Neuron (in vitro differentiated cells): ENCODE measurements around the gene PIP.
"Not testable (repeated sequence)": the region's sequence is repeated elsewhere in the genome, so short reads cannot be mapped to it uniquely, and the experiment has no call there.

Experiments used
- H2AFZ ChIP-seq: one replicate; pipeline ENCODE4 v1.6.1; 2013; ENCODE audit warnings: low read depth, mild to moderate bottlenecking, inconsistent platforms, low read length, moderate library complexity
- H3K27me3 ChIP-seq: one replicate; pipeline ENCODE4 v1.6.1; 2013; ENCODE audit warnings: low read length; ENCODE audit not compliant: insufficient read depth
- H3K36me3 ChIP-seq: one replicate; pipeline ENCODE4 v1.6.1; 2013; ENCODE audit warnings: low read length; ENCODE audit not compliant: insufficient read depth
- H3K4me1 ChIP-seq: one replicate; pipeline ENCODE4 v1.6.1; 2013; ENCODE audit warnings: low read length; ENCODE audit not compliant: insufficient read depth
- H3K4me3 ChIP-seq: 2 replicates; pipeline ENCODE4 v1.5.1; 2013; ENCODE audit warnings: mild to moderate bottlenecking, low read length, moderate library complexity
- H3K9me3 ChIP-seq: one replicate; pipeline ENCODE4 v1.6.1; 2013; ENCODE audit warnings: low read length

Gene PIP, protein sequence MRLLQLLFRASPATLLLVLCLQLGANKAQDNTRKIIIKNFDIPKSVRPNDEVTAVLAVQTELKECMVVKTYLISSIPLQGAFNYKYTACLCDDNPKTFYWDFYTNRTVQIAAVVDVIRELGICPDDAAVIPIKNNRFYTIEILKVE

DNA sequence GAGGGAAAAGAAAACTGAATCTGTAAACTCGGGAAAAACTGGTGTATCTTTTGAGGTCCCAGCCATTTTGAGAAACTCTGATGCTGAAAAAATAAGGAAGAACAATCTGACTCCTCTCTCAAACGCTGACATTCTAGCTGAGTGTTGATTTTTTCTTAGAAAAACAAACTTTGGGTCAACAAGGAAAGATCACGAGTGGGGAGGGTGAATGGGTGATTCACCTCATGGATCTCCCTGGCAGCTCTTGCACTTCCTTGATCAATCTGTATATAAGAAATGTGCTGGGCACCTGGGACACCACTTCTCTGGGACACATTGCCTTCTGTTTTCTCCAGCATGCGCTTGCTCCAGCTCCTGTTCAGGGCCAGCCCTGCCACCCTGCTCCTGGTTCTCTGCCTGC is at the start of gene PIP:
TSS of gene PIP (plus strand) at position 297 of the 400 bp plus-strand sequence. CDS start at position 337, 40 bp downstream.
- Histone ChIP-seq H2AFZ (no peak within 1 kb of the TSS), H3K36me3 (no peaks in the 10 kb centered on the region), H3K9me3 (no peaks in the 10 kb centered on the region), H3K27me3 (no peaks in the 10 kb centered on the region), H3K4me1 (no peaks in the 10 kb centered on the region), H3K4me3 (no peak within 1 kb of the TSS)

DNA sequence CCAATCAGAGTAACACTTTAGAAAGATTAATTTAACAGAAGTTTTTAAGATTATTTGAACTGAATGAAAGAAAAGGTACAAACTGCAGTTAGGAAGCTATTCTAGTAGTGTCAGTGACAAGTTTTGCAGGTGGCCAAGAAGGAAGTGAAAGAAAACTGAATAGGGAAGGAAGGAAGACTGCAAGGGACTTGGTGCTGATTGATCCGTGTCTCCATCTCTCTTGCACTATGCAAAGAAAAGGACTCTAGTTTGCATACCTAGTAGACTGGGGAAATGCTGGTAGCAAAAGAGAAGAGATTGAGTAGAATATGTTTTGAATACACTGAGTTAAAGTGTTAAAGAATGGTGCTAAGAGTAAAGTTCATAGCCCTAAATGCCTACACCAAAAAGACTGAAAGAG is 46.8 kb upstream of the PIP start:
- Histone ChIP-seq H3K36me3 (no peaks in the 10 kb centered on the region), H3K27me3 (no peaks in the 10 kb centered on the region), H3K4me3 (no peak overlapping the region), H3K9me3 (peaks cover 1% of the 10 kb centered on the region), H3K4me1 (no peaks in the 10 kb centered on the region), H2AFZ (no peak overlapping the region)

DNA sequence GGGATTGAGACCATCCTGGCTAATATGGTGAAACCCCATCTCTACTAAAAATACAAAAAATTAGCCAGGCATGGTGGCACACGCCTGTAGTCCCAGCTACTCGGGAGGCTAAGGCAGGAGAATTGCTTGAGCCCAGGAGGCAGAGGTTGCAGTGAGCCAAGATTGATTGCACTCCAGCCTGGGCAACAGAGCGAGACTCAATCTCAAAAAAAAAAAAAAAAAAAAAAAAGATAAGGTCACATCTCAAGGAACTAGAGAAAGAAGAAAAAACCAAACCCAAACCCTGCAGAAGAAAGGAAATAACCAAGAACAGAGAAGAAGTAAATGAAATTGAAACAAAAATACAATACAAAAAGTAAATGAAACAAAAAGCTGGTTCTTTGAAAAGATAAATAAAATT is 46.3 kb upstream of the PIP start:
- H3K36me3 ChIP-seq, H3K9me3 ChIP-seq, H3K27me3 ChIP-seq, H3K4me1 ChIP-seq, H2AFZ ChIP-seq, H3K4me3 ChIP-seq: not testable (repeated sequence)

DNA sequence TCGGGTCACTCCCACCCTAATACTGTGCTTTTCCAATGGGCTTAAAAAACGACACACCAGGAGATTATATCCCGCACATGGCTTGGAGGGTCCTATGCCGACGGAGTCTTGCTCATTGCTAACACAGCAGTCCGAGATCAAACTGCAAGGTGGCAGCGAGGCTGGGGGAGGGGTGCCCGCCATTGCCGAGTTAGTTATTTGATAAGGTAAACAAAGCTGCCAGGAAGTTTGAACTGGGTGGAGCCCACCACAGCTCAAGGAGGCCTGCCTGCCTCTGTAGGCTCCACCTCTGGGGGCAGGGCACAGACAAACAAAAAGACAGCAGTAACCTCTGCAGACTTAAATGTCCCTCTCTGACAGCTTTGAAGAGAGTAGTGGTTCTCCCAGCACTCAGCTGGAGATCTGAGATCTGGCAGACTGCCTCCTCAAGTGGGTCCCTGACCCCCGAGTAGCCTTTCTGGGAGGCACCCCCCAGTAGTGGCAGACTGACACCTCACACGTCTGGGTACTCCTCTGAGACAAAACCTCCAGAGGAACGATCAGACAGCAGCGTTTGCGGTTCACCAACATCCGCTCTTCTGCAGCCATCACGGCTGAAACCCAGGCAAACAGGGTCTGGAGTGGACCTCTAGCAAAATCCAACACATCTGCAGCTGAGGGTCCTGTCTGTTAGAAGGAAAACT is 43.2 kb upstream of the PIP start:
- H2AFZ ChIP-seq, H3K27me3 ChIP-seq, H3K36me3 ChIP-seq, H3K9me3 ChIP-seq, H3K4me3 ChIP-seq, H3K4me1 ChIP-seq: not testable (repeated sequence)

DNA sequence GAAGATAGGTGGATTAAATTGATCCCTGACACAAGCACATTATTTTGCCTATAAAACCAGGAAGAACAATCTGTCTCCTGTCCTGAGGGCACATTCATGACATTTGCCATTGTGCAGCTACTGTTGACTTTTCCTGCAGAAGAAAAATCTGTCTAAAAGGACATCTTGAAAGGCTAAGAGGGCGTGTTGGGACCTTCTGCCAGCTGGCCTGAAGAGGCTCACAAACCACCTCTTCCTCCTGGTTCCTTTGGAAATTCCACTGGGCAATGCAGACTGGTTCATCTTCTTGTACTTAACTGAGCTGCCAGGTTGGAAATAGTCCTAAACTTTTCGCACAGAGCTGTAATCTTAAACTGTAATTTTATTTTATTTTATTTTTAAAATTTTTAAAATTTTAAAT is 35.7 kb upstream of the PIP start:
- Histone ChIP-seq H3K9me3 (no peaks in the 10 kb centered on the region), H3K4me1 (no peaks in the 10 kb centered on the region), H3K4me3 (no peak overlapping the region), H2AFZ (no peak overlapping the region), H3K36me3 (no peaks in the 10 kb centered on the region), H3K27me3 (no peaks in the 10 kb centered on the region)

DNA sequence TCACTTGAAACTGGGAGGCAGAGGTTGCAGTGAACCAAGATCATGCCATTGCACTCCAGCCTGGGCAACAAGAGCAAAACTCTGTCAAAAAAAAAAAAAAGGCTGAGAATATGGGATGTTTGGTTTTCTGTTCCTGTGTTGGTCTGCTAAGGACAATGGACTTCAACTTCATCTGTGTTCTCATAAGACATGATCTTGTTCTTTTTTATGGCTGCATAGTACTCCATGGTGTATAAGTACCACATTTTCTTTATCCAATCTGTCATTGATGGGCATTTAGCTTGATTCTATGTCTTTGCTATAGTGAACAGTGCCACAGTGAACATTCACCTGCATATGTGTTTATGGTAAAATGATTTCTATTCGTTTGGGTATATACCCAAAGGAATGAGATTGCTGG is 32.3 kb upstream of the PIP start:
- not testable (repeated sequence) for H3K36me3 ChIP-seq, H3K4me1 ChIP-seq, H3K4me3 ChIP-seq, H2AFZ ChIP-seq, H3K27me3 ChIP-seq, H3K9me3 ChIP-seq

DNA sequence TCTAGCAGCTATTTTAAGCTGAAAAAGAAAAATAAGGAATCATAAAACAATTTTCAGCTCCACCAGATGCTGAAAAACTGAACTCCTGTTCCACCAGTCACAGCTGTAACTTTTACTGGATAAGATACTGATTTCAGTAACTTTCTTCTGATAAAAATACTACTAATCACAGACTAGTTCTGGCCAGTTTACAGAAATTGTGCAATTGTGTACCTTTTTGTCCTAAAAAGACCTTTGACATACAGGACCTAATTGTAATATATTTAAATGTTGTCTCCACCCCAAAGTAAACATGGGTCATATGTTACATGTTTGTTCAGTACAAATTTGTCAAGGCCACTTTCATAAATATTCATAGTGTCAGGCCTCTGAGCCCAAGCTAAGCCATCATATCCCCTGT is 27.1 kb upstream of the PIP start:
- Histone ChIP-seq H2AFZ (no peak overlapping the region), H3K36me3 (no peaks in the 10 kb centered on the region), H3K4me3 (no peak overlapping the region), H3K4me1 (no peaks in the 10 kb centered on the region), H3K9me3 (no peaks in the 10 kb centered on the region), H3K27me3 (no peaks in the 10 kb centered on the region)

DNA sequence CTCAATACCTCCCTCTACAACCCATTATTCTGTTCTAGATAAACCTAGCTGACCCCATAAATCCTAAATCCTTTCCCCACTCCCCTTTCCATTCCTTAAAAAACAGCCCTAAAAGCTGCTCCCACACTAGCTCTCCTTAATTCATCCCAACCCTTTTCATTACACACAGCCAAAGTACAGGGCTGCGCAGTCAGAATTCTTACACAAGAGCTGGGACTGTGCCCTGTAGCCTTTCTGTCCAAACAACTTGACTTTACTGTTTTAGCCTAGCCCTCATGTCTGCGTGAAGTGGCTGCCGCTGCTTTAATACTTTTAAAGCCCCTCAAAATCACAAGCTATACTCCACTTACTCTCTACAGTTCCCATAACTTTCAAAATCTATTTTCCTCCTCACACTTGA is 23.9 kb upstream of the PIP start:
- H3K36me3 ChIP-seq, H3K4me1 ChIP-seq, H3K9me3 ChIP-seq, H3K27me3 ChIP-seq, H2AFZ ChIP-seq, H3K4me3 ChIP-seq: not testable (repeated sequence)

DNA sequence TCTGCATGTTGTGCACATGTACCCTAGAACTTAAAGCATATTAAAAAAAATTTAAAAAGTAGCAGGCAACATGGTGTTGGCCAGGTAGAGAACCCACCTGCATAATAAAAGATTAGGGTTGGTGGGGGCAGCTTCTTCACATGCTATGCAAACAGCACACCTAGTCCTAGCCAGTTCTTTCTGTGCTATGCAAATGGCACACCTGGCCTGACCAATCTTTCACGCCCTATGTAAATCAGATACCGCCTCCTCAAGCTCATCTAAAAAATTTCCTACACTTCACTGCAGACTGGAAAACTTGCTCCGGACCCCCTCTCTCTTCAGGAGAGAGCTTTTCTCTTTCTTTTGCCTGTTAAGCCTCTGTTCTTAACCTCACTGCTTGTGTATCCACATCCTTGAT is 14.5 kb upstream of the PIP start:
- Histone ChIP-seq H3K36me3 (no peaks in the 10 kb centered on the region), H3K9me3 (no peaks in the 10 kb centered on the region), H3K4me1 (no peaks in the 10 kb centered on the region), H3K27me3 (no peaks in the 10 kb centered on the region), H2AFZ (no peak overlapping the region), H3K4me3 (no peak overlapping the region)

DNA sequence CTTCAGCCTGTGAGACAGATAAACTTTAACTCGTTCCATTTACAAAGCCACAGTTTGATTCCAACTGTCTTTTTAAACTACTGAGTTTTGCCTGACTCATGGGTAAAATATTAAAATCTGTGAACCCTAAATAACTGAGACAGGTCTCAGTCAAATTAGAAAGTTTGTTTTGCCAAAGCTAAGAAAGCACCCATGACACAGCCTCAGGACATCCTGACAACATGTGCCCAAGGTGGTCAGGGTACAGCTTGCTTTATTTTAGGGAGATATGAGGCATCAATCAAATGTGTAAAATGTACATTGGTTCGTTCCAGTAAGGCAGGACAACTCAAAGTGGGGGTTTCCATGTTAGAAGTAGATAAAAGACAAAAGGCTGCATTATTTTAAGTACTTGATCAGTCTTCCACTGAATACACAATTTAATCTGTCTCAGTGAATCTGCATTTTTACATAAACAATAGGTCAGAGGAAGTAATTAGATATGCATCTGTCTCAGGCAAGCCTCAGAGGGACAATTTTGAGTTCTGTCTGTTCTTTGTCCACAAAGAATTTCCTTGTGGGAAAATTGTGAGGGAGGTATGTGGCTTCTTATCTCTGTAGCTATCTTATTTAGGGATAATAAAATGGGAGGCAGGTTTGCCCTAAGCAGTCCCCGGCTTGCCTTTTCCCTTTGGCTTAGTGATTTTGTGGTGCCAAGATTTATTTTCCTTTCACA is 11.0 kb upstream of the PIP start:
- H3K36me3 ChIP-seq = no peaks in the 10 kb centered on the region
- no peaks in the 10 kb centered on the region for H3K27me3 ChIP-seq
- no peaks in the 10 kb centered on the region for H3K9me3 ChIP-seq
- no peak overlapping the region for H3K4me3 ChIP-seq
- H3K4me1 ChIP-seq = no peaks in the 10 kb centered on the region
- H2AFZ ChIP-seq = no peak overlapping the region

DNA sequence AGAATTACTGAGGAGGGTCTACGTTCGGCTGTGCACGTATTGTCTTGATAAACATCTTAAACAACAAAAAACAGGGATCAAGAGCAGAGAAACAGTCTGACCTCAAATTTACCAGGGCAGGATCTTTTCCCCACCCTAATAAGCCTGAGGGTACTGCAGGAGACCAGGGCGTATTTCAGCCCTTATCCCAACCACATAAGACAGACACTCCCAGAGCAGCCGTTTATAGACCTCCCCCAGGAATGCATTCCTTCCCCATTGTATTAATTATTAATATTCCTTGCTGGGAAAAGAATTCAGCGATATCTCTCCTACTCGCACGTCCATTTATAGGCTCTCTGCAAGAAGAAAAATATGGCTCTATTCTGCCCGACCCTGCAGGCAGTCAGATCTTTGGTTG is 8.6 kb upstream of the PIP start:
- not testable (repeated sequence) for H3K27me3 ChIP-seq, H3K36me3 ChIP-seq, H3K4me1 ChIP-seq, H2AFZ ChIP-seq, H3K4me3 ChIP-seq, H3K9me3 ChIP-seq

DNA sequence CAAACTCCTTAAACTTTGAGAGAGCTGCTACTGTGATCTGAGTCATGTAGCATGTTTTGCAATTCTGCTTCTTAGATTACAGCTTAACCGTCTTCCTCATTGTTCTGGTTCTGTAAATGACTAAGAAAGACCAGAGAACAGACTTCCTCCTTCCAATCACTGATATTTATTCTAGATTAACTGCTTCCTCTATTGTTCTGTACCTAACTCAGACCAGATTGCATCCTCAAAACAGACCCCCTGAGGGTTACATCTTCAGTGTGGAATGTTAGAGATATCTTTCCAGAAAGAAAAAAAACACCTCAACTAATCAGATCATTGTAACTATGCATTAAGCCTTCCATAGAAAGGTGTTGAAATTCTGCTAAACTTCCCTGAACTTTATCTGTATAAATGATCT is 5.7 kb upstream of the PIP start:
- H3K27me3 ChIP-seq = no peaks in the 10 kb centered on the region
- no peaks in the 10 kb centered on the region for H3K4me1 ChIP-seq
- H3K9me3 ChIP-seq = no peaks in the 10 kb centered on the region
- no peaks in the 10 kb centered on the region for H3K36me3 ChIP-seq
- no peak overlapping the region for H3K4me3 ChIP-seq
- H2AFZ ChIP-seq = no peak overlapping the region

DNA sequence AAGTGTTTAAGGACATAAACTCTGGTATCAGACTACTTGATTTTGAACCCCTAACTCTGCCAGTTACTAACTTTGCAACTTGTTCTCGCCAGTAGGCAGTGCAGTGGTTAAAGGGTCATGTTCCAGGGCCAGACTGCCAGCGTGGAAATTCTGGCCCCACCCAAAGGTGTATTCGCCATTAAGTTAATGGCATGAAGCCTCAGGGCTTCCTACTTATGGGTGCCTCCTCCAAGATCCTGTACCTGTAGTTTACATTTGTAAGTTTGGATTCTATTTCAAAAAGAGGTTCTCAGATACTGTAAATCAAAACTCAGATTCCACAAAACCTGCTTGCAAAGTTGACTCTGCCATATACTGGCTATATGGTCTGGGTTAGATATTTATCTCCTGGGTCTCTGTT is 2.8 kb upstream of the PIP start:
- Histone ChIP-seq H2AFZ (no peak overlapping the region), H3K27me3 (no peaks in the 10 kb centered on the region), H3K36me3 (no peaks in the 10 kb centered on the region), H3K9me3 (no peaks in the 10 kb centered on the region), H3K4me1 (no peaks in the 10 kb centered on the region), H3K4me3 (no peak overlapping the region)

DNA sequence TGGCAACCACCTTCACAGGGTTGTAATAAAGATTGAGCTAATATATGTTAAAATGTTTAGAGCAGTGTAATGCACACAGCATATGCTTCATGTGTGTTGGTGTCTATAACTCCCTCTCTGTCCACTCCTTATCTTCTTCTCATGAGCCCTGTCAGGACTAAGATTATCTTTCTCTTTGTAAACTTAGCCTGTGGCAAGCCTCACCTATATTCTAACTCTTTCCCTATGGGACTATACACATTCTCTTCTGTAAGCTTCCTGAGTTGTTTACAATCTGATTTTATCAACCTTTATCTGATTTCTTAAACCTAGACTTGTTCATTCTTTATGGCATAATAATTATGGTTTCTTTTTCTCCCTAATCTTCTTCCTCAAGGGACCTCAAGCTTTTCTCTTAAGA is 2.4 kb upstream of the PIP start:
- Histone ChIP-seq H3K27me3 (no peaks in the 10 kb centered on the region), H3K4me3 (no peak overlapping the region), H3K4me1 (no peaks in the 10 kb centered on the region), H2AFZ (no peak overlapping the region), H3K9me3 (no peaks in the 10 kb centered on the region), H3K36me3 (no peaks in the 10 kb centered on the region)
